GM18951 (cell line): Measurements from ENCODE around the gene GPR142.

Source experiments
- POLR2A ChIP-seq: IDR thresholded peaks from 4 replicates; pipeline ENCODE4 v1.6.1; 2011; ENCODE audit warnings: mild to moderate bottlenecking; ENCODE audit not compliant: insufficient read length, insufficient read depth; ENCODE audit errors: extremely low read depth
- in situ Hi-C: fragments of 300-500 bp; cut with MboI; formaldehyde crosslinking; loops from one replicate; pipeline ENCODE4 v1.12.0; 2022; ENCODE audit warnings: low sequenced_read_pairs, mixed read lengths, inconsistent platforms; ENCODE audit not compliant: unreplicated experiment

GPR142 gene

GRCh38 chr17:74414510-74414909 is 47.2 kb downstream of the GPR142 start:
- no peak for TF ChIP-seq POLR2A
- in situ Hi-C loops = no loop called here

GRCh38 chr17:74415608-74416396 is 48.5 kb downstream of the GPR142 start:
- in situ Hi-C loops = no loop called here
- no peak for TF ChIP-seq POLR2A

GRCh38 chr17:74417178-74418045 is 50.1 kb downstream of the GPR142 start:
- no peak for TF ChIP-seq POLR2A
- in situ Hi-C loops = no loop called here

- in situ Hi-C loops = no loop called here
These were observed 52.7 kb downstream of the GPR142 start for GRCh38 chr17:74419928-74420411.

More at GRCh38 chr17:74419928-74420411, 52.7 kb downstream of the GPR142 start:
- no peak for TF ChIP-seq POLR2A
